Dendritic cell treated with granulocyte-macrophage colony-stimulating factor and Interleukin-4, amounts not matched to agents 40 ng/mL and 50 ng/mL, for 4 days (primary cell): ENCODE measurements around the gene CASTOR2.

Experiments
- H3K27ac Mint-ChIP-seq: one replicate; pipeline ENCODE4 v1.8.0; 2022; ENCODE audit warnings: mild to moderate bottlenecking, mixed read lengths
- H3K27me3 Mint-ChIP-seq: one replicate; pipeline ENCODE4 v1.8.0; 2022; ENCODE audit warnings: mild to moderate bottlenecking, mixed read lengths
- H3K36me3 Mint-ChIP-seq: one replicate; pipeline ENCODE4 v1.8.0; 2022; ENCODE audit warnings: low read depth, mixed read lengths
- H3K4me1 Mint-ChIP-seq: one replicate; pipeline ENCODE4 v1.8.0; 2022; ENCODE audit warnings: low read depth, mixed read lengths
- H3K4me3 Mint-ChIP-seq: one replicate; pipeline ENCODE4 v1.8.0; 2022; ENCODE audit warnings: mild to moderate bottlenecking, moderate library complexity, mixed read lengths
- H3K9me3 Mint-ChIP-seq: one replicate; pipeline ENCODE4 v1.8.0; 2022; ENCODE audit warnings: mixed read lengths
- intact Hi-C: fragments of 100-400 bp; cut with micrococcal nuclease; formaldehyde crosslinking; loops from one replicate; pipeline ENCODE4 v1.15.0; 2022

The CASTOR2 gene

DNA sequence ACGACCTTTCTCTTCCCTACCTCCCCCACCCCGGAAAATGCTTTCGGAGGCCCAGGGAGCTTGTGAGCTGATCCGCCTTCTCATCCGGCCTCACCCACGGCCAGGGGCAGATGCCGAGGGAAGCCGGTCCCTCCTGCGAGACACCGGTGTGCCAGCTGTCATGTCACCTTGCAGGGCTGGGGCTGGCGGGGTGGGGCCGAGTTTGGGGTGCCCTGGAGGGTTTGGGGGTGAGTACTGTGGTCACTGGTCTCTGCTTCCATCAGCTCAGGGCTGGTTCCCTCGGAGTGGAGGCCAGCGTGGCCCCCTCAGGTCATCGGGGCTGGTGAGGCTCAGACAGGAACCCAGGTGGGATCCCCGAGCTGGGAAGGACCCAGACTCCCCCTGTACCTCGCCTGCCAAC, 60.4 kb downstream of the CASTOR2 start:
- Mint-ChIP-seq H3K27ac (no peak overlapping the region), H3K4me1 (no peaks in the 10 kb centered on the region), H3K4me3 (no peak overlapping the region), H3K36me3 (peaks cover 5% of the 10 kb centered on the region), H3K27me3 (no peaks in the 10 kb centered on the region), H3K9me3 (no peaks in the 10 kb centered on the region)
- intact Hi-C loops = no loop called here

DNA sequence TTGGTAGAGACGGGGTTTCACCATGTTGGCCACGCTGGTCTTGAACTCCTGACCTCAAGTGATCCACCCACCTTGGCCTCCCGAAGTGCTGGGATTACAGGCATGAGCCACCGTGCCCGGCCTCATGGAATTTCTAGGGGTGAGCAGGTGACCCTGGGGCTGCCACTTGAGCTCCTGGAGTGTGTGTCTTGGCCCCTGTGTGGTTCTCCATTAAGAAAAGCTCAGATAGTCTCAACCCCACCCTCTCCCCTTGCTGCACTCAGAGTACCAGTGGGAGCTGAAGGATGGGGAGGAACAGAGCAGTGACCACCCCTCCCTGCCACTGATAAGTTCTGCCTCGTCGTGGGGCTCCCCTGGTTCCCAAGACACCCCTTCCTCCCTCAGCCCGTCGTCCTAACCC, 63.8 kb downstream of the CASTOR2 start:
- Mint-ChIP-seq H3K36me3 (peaks cover 5% of the 10 kb centered on the region), H3K27me3 (no peaks in the 10 kb centered on the region), H3K9me3 (peaks cover 7% of the 10 kb centered on the region), H3K27ac (no peak overlapping the region), H3K4me3 (no peak overlapping the region), H3K4me1 (no peaks in the 10 kb centered on the region)
- intact Hi-C loops = no loop called here

DNA sequence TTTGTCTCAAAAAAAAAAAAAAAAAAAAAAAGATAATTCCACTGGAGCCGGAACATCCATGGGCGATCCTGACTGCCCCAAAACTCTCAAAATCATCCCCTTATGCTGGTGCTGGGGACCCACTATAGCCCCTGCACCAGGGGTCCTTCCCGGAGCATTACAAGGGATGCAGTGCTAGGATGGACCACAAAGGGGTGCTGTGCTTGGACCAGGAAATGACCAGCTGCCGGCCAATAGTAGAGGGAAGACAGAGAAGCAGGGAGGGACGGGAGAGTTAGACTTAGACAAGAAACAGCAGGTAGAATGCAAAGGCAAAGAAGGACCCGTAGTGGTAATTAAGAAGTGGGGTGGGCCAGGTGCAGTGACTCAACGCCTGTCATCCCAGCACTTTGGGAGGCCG, 68.6 kb downstream of the CASTOR2 start:
- no peak overlapping the region for H3K27ac Mint-ChIP-seq
- no peaks in the 10 kb centered on the region for H3K4me1 Mint-ChIP-seq
- no peaks in the 10 kb centered on the region for H3K27me3 Mint-ChIP-seq
- H3K4me3 Mint-ChIP-seq = no peak overlapping the region
- intact Hi-C loops = no loop called here
- no peaks in the 10 kb centered on the region for H3K36me3 Mint-ChIP-seq
- H3K9me3 Mint-ChIP-seq = peaks cover 7% of the 10 kb centered on the region

GRCh38 chr7:75033826-75034225, 69.3 kb downstream of the CASTOR2 start:
- peaks cover 7% of the 10 kb centered on the region for H3K9me3 Mint-ChIP-seq
- no peaks in the 10 kb centered on the region for H3K4me1 Mint-ChIP-seq
- no peak overlapping the region for H3K4me3 Mint-ChIP-seq
- no peak overlapping the region for H3K27ac Mint-ChIP-seq
- intact Hi-C loops = no loop called here
- no peaks in the 10 kb centered on the region for H3K27me3 Mint-ChIP-seq
- no peaks in the 10 kb centered on the region for H3K36me3 Mint-ChIP-seq

DNA sequence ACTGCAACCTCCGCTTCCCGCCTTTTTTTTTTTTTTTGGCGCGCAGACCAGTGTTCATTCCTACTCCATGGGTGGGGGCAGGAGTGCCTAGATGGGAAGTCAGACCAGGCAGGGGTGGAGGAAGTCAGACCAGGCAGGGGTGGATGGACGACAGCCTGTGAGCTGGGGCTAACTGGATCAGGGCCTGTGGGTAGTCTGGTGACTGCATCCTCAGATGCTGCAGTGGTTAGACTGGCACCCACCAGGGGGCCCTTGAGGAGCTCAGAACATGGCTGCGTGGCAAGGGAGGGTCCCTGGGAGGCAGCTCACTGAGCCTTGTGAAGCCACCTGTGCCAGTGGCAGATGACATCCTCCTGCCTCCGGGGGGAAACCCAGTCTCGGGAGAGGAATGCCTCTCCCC, 74.0 kb downstream of the CASTOR2 start:
- H3K4me1 Mint-ChIP-seq = no peaks in the 10 kb centered on the region
- no peak overlapping the region for H3K27ac Mint-ChIP-seq
- no peaks in the 10 kb centered on the region for H3K27me3 Mint-ChIP-seq
- H3K4me3 Mint-ChIP-seq = no peak overlapping the region
- H3K9me3 Mint-ChIP-seq = no peaks in the 10 kb centered on the region
- intact Hi-C loops = no loop called here
- peaks cover 43% of the 10 kb centered on the region for H3K36me3 Mint-ChIP-seq

DNA sequence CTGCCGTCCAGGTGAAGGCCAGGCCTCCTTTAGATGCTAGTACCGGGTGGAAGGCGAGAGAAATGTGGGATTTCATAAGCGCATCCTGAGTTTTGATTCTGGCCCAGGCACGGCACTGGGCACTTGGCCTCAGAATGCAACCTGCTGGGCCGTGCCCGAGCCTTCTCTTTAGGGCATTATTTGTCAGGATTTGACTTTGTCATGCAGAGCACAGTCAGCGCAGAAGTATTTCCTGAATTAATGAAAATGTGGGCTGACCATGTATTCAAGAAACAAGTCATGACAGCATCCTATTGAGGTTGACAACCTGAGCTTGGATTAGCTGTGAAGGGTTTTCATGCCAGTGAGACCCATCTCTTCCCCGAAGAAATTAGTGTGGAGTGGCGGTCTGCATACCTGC, 74.7 kb downstream of the CASTOR2 start:
- Mint-ChIP-seq H3K4me1 (no peaks in the 10 kb centered on the region), H3K27me3 (no peaks in the 10 kb centered on the region)

DNA sequence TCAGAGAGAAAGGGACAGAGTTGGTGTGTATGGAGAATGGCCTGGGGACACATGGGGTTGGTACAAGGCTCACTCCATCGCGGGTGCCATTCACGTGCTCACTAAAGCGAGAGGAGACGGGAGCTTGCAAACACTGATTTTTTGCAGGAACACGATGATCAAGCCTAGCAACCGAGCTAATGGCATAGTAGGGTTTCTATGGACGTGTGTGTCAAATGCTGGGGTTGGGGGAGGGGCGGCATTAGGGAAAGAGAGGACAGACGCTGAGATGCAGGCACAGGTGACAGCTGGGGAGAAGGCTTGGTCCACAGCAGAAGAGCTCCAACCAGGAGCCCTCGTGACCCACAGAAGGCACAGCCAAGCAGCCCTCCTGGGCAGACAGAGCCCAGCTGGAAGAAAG, 75.2 kb downstream of the CASTOR2 start:
- intact Hi-C loops = no loop called here
- peaks cover 55% of the 10 kb centered on the region for H3K36me3 Mint-ChIP-seq
- no peaks in the 10 kb centered on the region for H3K27me3 Mint-ChIP-seq
- no peaks in the 10 kb centered on the region for H3K9me3 Mint-ChIP-seq
- H3K4me1 Mint-ChIP-seq = no peaks in the 10 kb centered on the region
- no peak overlapping the region for H3K27ac Mint-ChIP-seq
- no peak overlapping the region for H3K4me3 Mint-ChIP-seq

More for the DNA sequence above, 74.7 kb downstream of the CASTOR2 start:
- H3K9me3 Mint-ChIP-seq = no peaks in the 10 kb centered on the region
- H3K4me3 Mint-ChIP-seq = no peak overlapping the region
- peaks cover 50% of the 10 kb centered on the region for H3K36me3 Mint-ChIP-seq
- H3K27ac Mint-ChIP-seq = no peak overlapping the region
- intact Hi-C loops = no loop called here

DNA sequence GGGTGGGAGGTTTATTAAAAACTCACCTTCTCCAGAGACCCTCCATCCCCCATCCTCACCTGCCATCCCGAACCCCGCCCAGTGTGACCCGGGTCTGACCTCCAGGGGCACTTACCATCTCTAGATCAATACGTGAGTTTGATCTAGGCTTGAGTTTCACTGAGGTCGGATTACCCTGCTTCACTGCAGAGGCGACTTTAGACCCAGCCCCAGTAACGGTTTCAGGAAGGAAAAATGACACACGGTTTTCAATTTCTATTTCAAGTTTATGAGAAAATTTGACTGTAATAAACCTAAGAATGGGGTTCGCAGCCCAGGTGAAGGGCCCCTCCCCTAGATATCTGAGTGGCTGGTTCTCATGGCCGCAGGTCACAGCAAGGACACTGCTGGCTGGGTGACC, 76.0 kb downstream of the CASTOR2 start:
- intact Hi-C loops = no loop called here
- no peak overlapping the region for H3K4me3 Mint-ChIP-seq
- no peaks in the 10 kb centered on the region for H3K9me3 Mint-ChIP-seq
- peaks cover 62% of the 10 kb centered on the region for H3K36me3 Mint-ChIP-seq
- H3K4me1 Mint-ChIP-seq = no peaks in the 10 kb centered on the region
- no peak overlapping the region for H3K27ac Mint-ChIP-seq
- H3K27me3 Mint-ChIP-seq = no peaks in the 10 kb centered on the region

DNA sequence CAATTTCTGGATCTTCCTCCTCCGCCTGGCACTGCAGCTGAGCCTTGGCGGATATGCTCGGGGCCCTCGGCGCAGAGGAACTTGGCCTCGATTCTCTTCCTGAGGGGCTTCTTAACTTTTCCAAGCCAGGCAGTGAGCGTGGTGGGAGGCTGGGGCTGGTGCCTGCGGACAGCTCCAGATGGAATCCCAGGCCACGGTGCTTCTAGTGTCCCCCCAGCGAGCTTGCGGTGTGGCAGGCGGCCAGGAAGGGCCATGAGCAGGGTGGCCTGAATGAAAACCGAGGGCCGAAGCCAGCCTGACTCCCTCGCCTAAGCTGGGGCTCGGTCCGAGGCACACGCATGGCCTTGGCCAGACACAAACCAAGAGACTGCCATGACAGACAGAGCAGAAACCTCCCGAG, 77.8 kb downstream of the CASTOR2 start:
- no peak overlapping the region for H3K27ac Mint-ChIP-seq
- peaks cover 80% of the 10 kb centered on the region for H3K36me3 Mint-ChIP-seq

DNA sequence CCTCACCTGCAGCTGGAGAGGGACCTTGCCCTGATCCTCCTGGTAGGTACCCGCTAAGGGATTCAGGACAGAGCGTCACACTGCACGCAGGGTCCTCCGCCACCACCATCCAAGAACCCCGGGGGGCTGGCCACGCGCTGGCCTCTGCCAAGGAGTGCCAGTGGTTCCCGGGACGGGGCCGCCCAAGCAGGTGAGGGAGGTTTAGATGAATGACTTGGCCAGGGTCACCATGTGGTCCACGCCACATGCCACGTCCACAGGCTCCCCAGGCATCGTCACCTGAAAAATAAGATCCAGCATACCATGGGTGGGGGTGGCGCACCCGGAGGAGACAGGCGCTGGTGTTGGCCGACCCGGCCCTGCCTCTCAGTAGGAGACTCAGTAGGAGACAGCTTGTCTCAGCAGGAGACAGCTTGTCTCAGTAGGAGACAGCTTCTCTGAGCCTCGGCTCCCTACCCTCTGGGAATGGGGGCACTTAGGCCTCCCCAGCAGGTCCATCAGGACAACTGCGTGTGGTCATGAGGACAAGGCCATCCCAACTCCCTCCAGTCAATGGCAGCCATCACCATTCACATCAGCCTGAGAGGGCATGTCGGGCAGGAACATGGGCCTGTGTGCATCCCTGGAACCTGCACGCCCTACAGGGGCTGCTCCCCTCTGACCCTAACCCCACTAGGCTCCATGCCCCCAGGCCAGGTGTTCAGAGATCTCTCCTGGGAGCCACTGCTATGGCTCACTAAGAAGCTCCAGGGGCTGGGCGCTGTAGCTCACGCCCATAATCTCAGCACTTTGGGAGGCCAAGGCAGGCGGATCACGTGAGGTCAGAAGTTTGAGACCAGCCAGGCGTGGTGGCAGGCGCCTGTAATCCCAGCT, 78.6 kb downstream of the CASTOR2 start:
- Mint-ChIP-seq H3K27ac (no peak overlapping the region), H3K4me3 (no peak overlapping the region), H3K27me3 (no peaks in the 10 kb centered on the region), H3K4me1 (no peaks in the 10 kb centered on the region), H3K36me3 (peaks cover 83% of the 10 kb centered on the region), H3K9me3 (no peaks in the 10 kb centered on the region)
- intact Hi-C loops = no loop called here

More for the DNA sequence above, 77.8 kb downstream of the CASTOR2 start:
- intact Hi-C loops = no loop called here
- Mint-ChIP-seq H3K4me1 (no peaks in the 10 kb centered on the region), H3K4me3 (no peak overlapping the region), H3K27me3 (no peaks in the 10 kb centered on the region), H3K9me3 (no peaks in the 10 kb centered on the region)

- H3K27ac Mint-ChIP-seq = no peak overlapping the region
- H3K36me3 Mint-ChIP-seq = peaks cover 94% of the 10 kb centered on the region
- intact Hi-C loops = loop anchor here (5.0 kb wide), 1 partner anchor 629 kb away; no protein-coding TSS in a partner anchor
- H3K27me3 Mint-ChIP-seq = no peaks in the 10 kb centered on the region
- no peaks in the 10 kb centered on the region for H3K4me1 Mint-ChIP-seq
- no peak overlapping the region for H3K4me3 Mint-ChIP-seq
- H3K9me3 Mint-ChIP-seq = no peaks in the 10 kb centered on the region
Observed at GRCh38 chr7:75045881-75046280, 81.4 kb downstream of the CASTOR2 start.

- no peaks in the 10 kb centered on the region for H3K9me3 Mint-ChIP-seq
- intact Hi-C loops = loop anchor here (5.0 kb wide), 1 partner anchor 631 kb away; no protein-coding TSS in a partner anchor
- H3K4me3 Mint-ChIP-seq = no peak overlapping the region
- H3K36me3 Mint-ChIP-seq = peaks cover 92% of the 10 kb centered on the region
- no peaks in the 10 kb centered on the region for H3K27me3 Mint-ChIP-seq
- H3K27ac Mint-ChIP-seq = peak overlapping the region; percentile 23
- H3K4me1 Mint-ChIP-seq = no peaks in the 10 kb centered on the region
Observed at GRCh38 chr7:75048435-75049379, 84.2 kb downstream of the CASTOR2 start.

- no peaks in the 10 kb centered on the region for H3K27me3 Mint-ChIP-seq
- peaks cover 92% of the 10 kb centered on the region for H3K36me3 Mint-ChIP-seq
- H3K4me1 Mint-ChIP-seq = no peaks in the 10 kb centered on the region
- intact Hi-C loops = loop anchor here (5.0 kb wide), 1 partner anchor 633 kb away; no protein-coding TSS in a partner anchor
- no peak overlapping the region for H3K4me3 Mint-ChIP-seq
- no peaks in the 10 kb centered on the region for H3K9me3 Mint-ChIP-seq
- no peak overlapping the region for H3K27ac Mint-ChIP-seq
Observed at GRCh38 chr7:75049817-75050216, 85.3 kb downstream of the CASTOR2 start.

DNA sequence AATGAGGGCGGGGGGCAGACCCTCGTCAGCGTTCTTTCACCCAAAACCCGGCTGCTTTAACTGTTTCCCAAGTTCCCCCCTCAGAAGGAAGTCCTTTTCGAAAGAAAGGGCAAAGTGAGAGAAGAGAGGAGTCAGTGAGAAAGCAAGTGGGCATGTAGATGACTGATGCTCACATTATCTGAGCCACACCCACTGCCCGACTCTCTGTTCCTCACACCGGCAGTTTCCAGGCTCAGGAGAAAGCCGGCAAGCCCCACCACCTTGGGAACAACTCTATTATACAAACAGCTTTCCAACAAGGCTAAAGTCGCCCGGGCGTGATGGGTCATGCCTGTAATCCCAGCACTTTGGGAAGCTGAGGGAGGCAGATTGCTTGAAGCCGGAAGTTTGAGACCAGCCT, 86.0 kb downstream of the CASTOR2 start:
- intact Hi-C loops = no loop called here
- H3K4me1 Mint-ChIP-seq = no peaks in the 10 kb centered on the region
- peaks cover 93% of the 10 kb centered on the region for H3K36me3 Mint-ChIP-seq
- H3K9me3 Mint-ChIP-seq = no peaks in the 10 kb centered on the region
- H3K4me3 Mint-ChIP-seq = no peak overlapping the region
- no peak overlapping the region for H3K27ac Mint-ChIP-seq
- no peaks in the 10 kb centered on the region for H3K27me3 Mint-ChIP-seq
